ENCODE measurements around the gene GPN2.

DNA sequence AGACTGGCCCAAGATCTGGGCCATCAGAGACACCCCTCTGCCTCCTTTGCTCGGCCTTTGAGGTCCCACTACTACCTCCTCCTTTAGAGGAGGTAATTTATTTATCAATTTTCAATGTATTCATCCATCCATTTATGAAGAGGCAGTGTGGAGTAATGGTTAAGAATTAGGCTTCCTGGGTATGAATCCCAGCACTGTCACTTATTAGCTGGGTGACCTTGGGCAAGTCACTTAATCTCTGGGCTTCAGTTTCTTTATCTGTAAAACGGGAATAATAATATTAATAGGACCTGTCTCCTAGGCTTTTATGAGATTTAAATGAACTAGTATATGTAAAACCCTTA, 22.0 kb upstream of the GPN2 start:
- TF ChIP-seq, protein P1, sequence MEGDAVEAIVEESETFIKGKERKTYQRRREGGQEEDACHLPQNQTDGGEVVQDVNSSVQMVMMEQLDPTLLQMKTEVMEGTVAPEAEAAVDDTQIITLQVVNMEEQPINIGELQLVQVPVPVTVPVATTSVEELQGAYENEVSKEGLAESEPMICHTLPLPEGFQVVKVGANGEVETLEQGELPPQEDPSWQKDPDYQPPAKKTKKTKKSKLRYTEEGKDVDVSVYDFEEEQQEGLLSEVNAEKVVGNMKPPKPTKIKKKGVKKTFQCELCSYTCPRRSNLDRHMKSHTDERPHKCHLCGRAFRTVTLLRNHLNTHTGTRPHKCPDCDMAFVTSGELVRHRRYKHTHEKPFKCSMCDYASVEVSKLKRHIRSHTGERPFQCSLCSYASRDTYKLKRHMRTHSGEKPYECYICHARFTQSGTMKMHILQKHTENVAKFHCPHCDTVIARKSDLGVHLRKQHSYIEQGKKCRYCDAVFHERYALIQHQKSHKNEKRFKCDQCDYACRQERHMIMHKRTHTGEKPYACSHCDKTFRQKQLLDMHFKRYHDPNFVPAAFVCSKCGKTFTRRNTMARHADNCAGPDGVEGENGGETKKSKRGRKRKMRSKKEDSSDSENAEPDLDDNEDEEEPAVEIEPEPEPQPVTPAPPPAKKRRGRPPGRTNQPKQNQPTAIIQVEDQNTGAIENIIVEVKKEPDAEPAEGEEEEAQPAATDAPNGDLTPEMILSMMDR (IDR thresholded peaks at IDR 0.05; ENCODE audit: low read depth, low read length) = no peak
- TF ChIP-seq EZH2phosphoT487 (IDR thresholded peaks at IDR 0.05; ENCODE audit: low read depth) = no peak
